K562 (cell line): ENCODE results near the gene TBXAS1. TPM values are rescaled to one million over a fixed set of nuclear protein-coding genes. Genes with fewer than 3 reads are reported as not detected.
A peak's percentile ranks its signal among the peaks of the same experiment; 100 is the strongest.

ENCODE experiments used
- ATF1 ChIP-seq, 2 experiments: fragments of 450-650 bp in 1 of 2; IDR thresholded peaks; 2 replicates each; pipeline ENCODE4 v1.6.1; 2016; ENCODE audit warnings: missing compliant biosample characterization in 1 of 2, missing genetic modification characterization in 1 of 2
- C11orf30 ChIP-seq: fragments of 450-650 bp; IDR thresholded peaks from 2 replicates; pipeline ENCODE4 v1.6.1; 2016; ENCODE audit warnings: low read depth, mild to moderate bottlenecking
- CBFA2T2 ChIP-seq: fragments of 450-650 bp; conservative IDR thresholded peaks from 2 replicates; pipeline ENCODE4 v1.6.1; 2017; ENCODE audit warnings: mild to moderate bottlenecking
- CBFA2T3 ChIP-seq: fragments of 450-650 bp; IDR thresholded peaks from 2 replicates; pipeline ENCODE4 v1.6.1; 2017
- FUS ChIP-seq: fragments of 200-400 bp; formaldehyde crosslinking; optimal IDR thresholded peaks from 2 replicates; pipeline ENCODE3; 2017; ENCODE audit warnings: low read depth, low read length
- HNRNPK ChIP-seq: fragments of 200-400 bp; formaldehyde crosslinking; IDR thresholded peaks from one replicate; pipeline ENCODE4 v1.6.1; 2018; ENCODE audit warnings: mild to moderate bottlenecking, low read depth, low read length; ENCODE audit not compliant: poor library complexity, severe bottlenecking
- L3MBTL2 ChIP-seq: fragments of 450-650 bp; IDR thresholded peaks from 2 replicates; pipeline ENCODE4 v1.6.1; 2016; ENCODE audit warnings: mild to moderate bottlenecking, moderate library complexity
- PTRF ChIP-seq: fragments of 450-650 bp; IDR thresholded peaks from 2 replicates; pipeline ENCODE4 v1.6.1; 2016; ENCODE audit warnings: mild to moderate bottlenecking, missing genetic modification characterization, missing compliant biosample characterization
- SNRNP70 ChIP-seq: fragments of 200-400 bp; formaldehyde crosslinking; optimal IDR thresholded peaks from 2 replicates; pipeline ENCODE3; 2017; ENCODE audit warnings: low read depth, low read length
- SRSF1 ChIP-seq: fragments of 200-400 bp; formaldehyde crosslinking; IDR thresholded peaks from 2 replicates; pipeline ENCODE4 v1.6.1; 2017; ENCODE audit warnings: mild to moderate bottlenecking, low read depth, low read length, moderate library complexity
- THRAP3 ChIP-seq: fragments of 450-650 bp; IDR thresholded peaks from 2 replicates; pipeline ENCODE4 v1.6.1; 2016; ENCODE audit warnings: mild to moderate bottlenecking, inconsistent platforms, borderline replicate concordance
- ZNF121 ChIP-seq: sonication (generic); formaldehyde crosslinking; conservative IDR thresholded peaks from 2 replicates; pipeline ENCODE4 v1.8.0; 2022; ENCODE audit warnings: missing genetic modification reagents
- ZNF57 ChIP-seq: fragments of 450-650 bp; formaldehyde crosslinking; IDR thresholded peaks from 2 replicates; pipeline ENCODE4 v1.4.0; 2020; ENCODE audit warnings: mild to moderate bottlenecking, moderate library complexity
- polyA plus RNA-seq, 8 experiments: library from polyadenylated mRNA; depleted of rRNA in 4 of 8; stranded (reverse) in 5 of 8; unstranded in 3 of 8; fragments of >200 nt; fragmentation: Nextera tagmentation in 2 of 8; fragmentation: Illumina TruSeq in 1 of 8; extraction: Ambion mirVana in 2 of 8; extraction: Trizol in 1 of 8; gene quantifications; 2 replicates each; pipeline versions ENCODE4 v1.2.1 to v1.2.3, GENCODE V29; 2011 to 2014; ENCODE audit warnings: inconsistent platforms in 1 of 8, missing spikeins in 1 of 8
- total RNA-seq, 7 experiments: library from RNA; depleted of rRNA in 6 of 7; stranded (reverse); fragments of >200 nt in 6 of 7; fragmentation: Illumina TruSeq in 2 of 7; extraction: Trizol in 2 of 7; gene quantifications; 2 replicates each; pipeline versions ENCODE4 v1.2.1 to v1.2.3, GENCODE V29; 2011 to 2021; ENCODE audit warnings: low replicate concordance in 1 of 7
- TF ChIP-seq, protein P1 (sequence below): fragments of 250-450 bp; sonication (Bioruptor Pico); IDR thresholded peaks from 2 replicates; pipeline ENCODE4 v1.8.0; 2021; ENCODE audit warnings: moderate library complexity, mild to moderate bottlenecking, inconsistent platforms
- TF ChIP-seq, protein P2 (sequence below), 2 experiments: fragments of 450-650 bp; formaldehyde crosslinking in 1 of 2; IDR thresholded peaks; 2 replicates each; pipeline versions ENCODE4 v1.4.0 to v1.6.1; 2014 to 2020; ENCODE audit warnings: mild to moderate bottlenecking in 2 of 2, borderline replicate concordance in 1 of 2, low read depth in 1 of 2
- TF ChIP-seq, protein P3 (sequence below), 2 experiments: fragments of 450-650 bp; IDR thresholded peaks; 2 replicates each; pipeline ENCODE4 v1.6.1; 2016

TBXAS1 gene
- total and polyA plus RNA-seq, 9 of the 15 experiments (the other 6 are each of a cell fraction or from before 2014, with no cell fraction given) = 1.1 to 8.3 (median 1.9) TPM

DNA sequence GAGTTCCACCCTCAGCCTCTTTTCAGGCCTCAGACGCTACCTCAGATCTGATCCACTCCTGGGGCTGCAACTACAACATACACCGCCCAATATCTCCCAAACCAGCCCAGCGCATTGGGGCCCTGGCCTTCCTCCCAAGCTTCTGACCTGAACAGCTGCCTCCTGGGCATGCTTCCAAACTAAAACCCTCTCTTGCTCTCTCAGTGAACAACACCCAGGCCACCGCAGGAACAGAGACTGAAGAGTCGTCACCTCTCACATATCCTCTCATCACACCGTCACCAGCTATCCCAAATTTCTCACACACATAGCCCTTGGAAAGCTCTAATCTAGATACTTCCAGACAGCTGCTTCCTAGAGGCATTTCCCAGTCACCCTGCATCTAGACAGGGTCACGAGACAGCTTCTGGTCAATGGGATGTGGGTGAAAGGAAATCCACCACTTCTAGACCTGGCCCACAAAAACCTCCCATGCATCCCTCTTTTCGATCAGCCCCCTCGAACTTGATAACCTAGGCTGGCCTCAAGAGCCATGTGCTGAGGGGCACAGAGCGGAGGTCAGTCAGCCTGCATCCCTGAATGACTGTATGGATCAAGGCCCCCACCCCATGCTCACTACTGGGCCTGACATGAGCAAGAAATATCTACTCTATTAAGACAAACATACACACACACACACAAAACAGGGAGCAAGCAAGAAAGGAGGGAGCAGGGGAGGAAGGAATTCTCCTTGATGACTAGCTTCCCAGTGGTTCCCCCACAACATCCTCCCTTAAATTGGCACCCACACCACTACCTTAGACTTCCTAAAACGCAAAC is 231.9 kb downstream of the TBXAS1 start (continued):
- TF ChIP-seq, protein P1, sequence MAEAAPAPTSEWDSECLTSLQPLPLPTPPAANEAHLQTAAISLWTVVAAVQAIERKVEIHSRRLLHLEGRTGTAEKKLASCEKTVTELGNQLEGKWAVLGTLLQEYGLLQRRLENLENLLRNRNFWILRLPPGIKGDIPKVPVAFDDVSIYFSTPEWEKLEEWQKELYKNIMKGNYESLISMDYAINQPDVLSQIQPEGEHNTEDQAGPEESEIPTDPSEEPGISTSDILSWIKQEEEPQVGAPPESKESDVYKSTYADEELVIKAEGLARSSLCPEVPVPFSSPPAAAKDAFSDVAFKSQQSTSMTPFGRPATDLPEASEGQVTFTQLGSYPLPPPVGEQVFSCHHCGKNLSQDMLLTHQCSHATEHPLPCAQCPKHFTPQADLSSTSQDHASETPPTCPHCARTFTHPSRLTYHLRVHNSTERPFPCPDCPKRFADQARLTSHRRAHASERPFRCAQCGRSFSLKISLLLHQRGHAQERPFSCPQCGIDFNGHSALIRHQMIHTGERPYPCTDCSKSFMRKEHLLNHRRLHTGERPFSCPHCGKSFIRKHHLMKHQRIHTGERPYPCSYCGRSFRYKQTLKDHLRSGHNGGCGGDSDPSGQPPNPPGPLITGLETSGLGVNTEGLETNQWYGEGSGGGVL (CRISPR knock-in tag) = no peak
- TF ChIP-seq ATF1 (CRISPR knock-in tag; IDR thresholded peaks at IDR 0.05) (no peak), ATF1 (tag; IDR thresholded peaks at IDR 0.05) (0 out of 2 replicates have a peak, but pooled peaks have one; percentile 26), THRAP3 (no peak), C11orf30 (no peak), L3MBTL2 (peak; percentile 23; the same call in 1 of the 2 replicates), PTRF (tag) (no peak), SNRNP70 (no peak), HNRNPK (no peak), FUS (no peak), CBFA2T2 (peak; percentile 32), ZNF121 (CRISPR knock-in tag) (no peak), CBFA2T3 (peak; percentile 66), ZNF57 (CRISPR knock-in tag) (no peak), SRSF1 (no peak)
- TF ChIP-seq, protein P2, sequence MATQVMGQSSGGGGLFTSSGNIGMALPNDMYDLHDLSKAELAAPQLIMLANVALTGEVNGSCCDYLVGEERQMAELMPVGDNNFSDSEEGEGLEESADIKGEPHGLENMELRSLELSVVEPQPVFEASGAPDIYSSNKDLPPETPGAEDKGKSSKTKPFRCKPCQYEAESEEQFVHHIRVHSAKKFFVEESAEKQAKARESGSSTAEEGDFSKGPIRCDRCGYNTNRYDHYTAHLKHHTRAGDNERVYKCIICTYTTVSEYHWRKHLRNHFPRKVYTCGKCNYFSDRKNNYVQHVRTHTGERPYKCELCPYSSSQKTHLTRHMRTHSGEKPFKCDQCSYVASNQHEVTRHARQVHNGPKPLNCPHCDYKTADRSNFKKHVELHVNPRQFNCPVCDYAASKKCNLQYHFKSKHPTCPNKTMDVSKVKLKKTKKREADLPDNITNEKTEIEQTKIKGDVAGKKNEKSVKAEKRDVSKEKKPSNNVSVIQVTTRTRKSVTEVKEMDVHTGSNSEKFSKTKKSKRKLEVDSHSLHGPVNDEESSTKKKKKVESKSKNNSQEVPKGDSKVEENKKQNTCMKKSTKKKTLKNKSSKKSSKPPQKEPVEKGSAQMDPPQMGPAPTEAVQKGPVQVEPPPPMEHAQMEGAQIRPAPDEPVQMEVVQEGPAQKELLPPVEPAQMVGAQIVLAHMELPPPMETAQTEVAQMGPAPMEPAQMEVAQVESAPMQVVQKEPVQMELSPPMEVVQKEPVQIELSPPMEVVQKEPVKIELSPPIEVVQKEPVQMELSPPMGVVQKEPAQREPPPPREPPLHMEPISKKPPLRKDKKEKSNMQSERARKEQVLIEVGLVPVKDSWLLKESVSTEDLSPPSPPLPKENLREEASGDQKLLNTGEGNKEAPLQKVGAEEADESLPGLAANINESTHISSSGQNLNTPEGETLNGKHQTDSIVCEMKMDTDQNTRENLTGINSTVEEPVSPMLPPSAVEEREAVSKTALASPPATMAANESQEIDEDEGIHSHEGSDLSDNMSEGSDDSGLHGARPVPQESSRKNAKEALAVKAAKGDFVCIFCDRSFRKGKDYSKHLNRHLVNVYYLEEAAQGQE (IDR thresholded peaks at IDR 0.05; ENCODE audit: borderline replicate concordance) = no peak
- TF ChIP-seq, protein P2 (CRISPR knock-in tag; IDR thresholded peaks at IDR 0.05; ENCODE audit: low read depth) = 0 out of 2 replicates have a peak, but pooled peaks have one; percentile 7
- TF ChIP-seq, protein P3, sequence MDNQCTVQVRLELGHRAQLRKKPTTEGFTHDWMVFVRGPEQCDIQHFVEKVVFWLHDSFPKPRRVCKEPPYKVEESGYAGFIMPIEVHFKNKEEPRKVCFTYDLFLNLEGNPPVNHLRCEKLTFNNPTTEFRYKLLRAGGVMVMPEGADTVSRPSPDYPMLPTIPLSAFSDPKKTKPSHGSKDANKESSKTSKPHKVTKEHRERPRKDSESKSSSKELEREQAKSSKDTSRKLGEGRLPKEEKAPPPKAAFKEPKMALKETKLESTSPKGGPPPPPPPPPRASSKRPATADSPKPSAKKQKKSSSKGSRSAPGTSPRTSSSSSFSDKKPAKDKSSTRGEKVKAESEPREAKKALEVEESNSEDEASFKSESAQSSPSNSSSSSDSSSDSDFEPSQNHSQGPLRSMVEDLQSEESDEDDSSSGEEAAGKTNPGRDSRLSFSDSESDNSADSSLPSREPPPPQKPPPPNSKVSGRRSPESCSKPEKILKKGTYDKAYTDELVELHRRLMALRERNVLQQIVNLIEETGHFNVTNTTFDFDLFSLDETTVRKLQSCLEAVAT (IDR thresholded peaks at IDR 0.05) = 0 out of 4 replicates have a peak, but pooled peaks of 1 of the 2 experiments have one; percentile 16
